Measurements from ENCODE around the gene IRX4.
"Not testable (repeated sequence)": the region's sequence is repeated elsewhere in the genome, so short reads cannot be mapped to it uniquely, and the experiment has no call there.

IRX4 gene

GRCh38 chr5:1877103-1878049 is 5.3 kb downstream of the IRX4 start:
- DNase-seq, result no peak

GRCh38 chr5:1876660-1877064 is 6.1 kb downstream of the IRX4 start:
- no peak for DNase-seq

- no peak for DNase-seq
Observed at GRCh38 chr5:1875843-1876659, 6.7 kb downstream of the IRX4 start.

GRCh38 chr5:1875281-1875842 is 7.4 kb downstream of the IRX4 start:
- DNase-seq, result no peak

- DNase-seq, result no peak
Observed at GRCh38 chr5:1874771-1875220, 7.9 kb downstream of the IRX4 start.

- DNase-seq, result no peak
Observed at GRCh38 chr5:1874348-1874747, 8.4 kb downstream of the IRX4 start.

GRCh38 chr5:1873243-1873959 is 9.3 kb downstream of the IRX4 start:
- DNase-seq, result no peak

GRCh38 chr5:1871441-1871840 is 11.3 kb downstream of the IRX4 start:
- DNase-seq, result no peak

GRCh38 chr5:1870435-1871272 is 12.1 kb downstream of the IRX4 start:
- DNase-seq, result not testable (repeated sequence)

- no peak for DNase-seq
Observed at GRCh38 chr5:1868886-1869475, 13.7 kb downstream of the IRX4 start.

GRCh38 chr5:1867815-1868143 is 14.9 kb downstream of the IRX4 start:
- DNase-seq, result no peak

- DNase-seq, result no peak
Observed at GRCh38 chr5:1867114-1867814, 15.5 kb downstream of the IRX4 start.

- DNase-seq, result no peak
Observed at GRCh38 chr5:1865948-1866347, 16.8 kb downstream of the IRX4 start.

- no peak for DNase-seq
Observed at GRCh38 chr5:1865486-1865885, 17.2 kb downstream of the IRX4 start.

GRCh38 chr5:1864896-1865440 is 17.8 kb downstream of the IRX4 start:
- DNase-seq, result no peak

- DNase-seq, result no peak
Observed at GRCh38 chr5:1860949-1861348, 21.8 kb downstream of the IRX4 start.

GRCh38 chr5:1860021-1860610 is 22.6 kb downstream of the IRX4 start:
- no peak for DNase-seq

GRCh38 chr5:1859099-1859498 is 23.6 kb downstream of the IRX4 start:
- DNase-seq, result no peak

- DNase-seq, result no peak
Observed at GRCh38 chr5:1858436-1858835, 24.3 kb downstream of the IRX4 start.

- no peak for DNase-seq
Observed at GRCh38 chr5:1857256-1857600, 25.5 kb downstream of the IRX4 start.

Measured in MV-4-11 (cell line).